ENCODE data around the gene TUSC2. TPM values are rescaled to one million over a fixed set of nuclear protein-coding genes. Genes with fewer than 3 reads are reported as not detected.
"Not testable (repeated sequence)": the region's sequence is repeated elsewhere in the genome, so short reads cannot be mapped to it uniquely, and the experiment has no call there.

Gene TUSC2
- total RNA-seq, 1 donor from 2014 or later, result 21.0 TPM

GRCh38 chr3:50321336-50322114 is 6.5 kb downstream of the TUSC2 start:
- intact Hi-C loops (cut with micrococcal nuclease), result loop anchor here (1.0 to 2.0 kb wide), 3 partner anchors 15 to 29 kb away; partner anchors contain the start of genes HYAL3, IFRD2 and NAA80

- intact Hi-C loops (cut with micrococcal nuclease), result loop anchor here (1.0 to 2.0 kb wide), 3 partner anchors 16 to 29 kb away; partner anchors contain the start of genes HYAL3, IFRD2 and NAA80
These were observed 7.1 kb downstream of the TUSC2 start for GRCh38 chr3:50320853-50321335.

- intact Hi-C loops (cut with micrococcal nuclease), result loop anchor here (2.0 kb wide), 1 partner anchor 17 kb away; no protein-coding TSS in a partner anchor
These were observed 8.0 kb downstream of the TUSC2 start for GRCh38 chr3:50319894-50320625.

DNA sequence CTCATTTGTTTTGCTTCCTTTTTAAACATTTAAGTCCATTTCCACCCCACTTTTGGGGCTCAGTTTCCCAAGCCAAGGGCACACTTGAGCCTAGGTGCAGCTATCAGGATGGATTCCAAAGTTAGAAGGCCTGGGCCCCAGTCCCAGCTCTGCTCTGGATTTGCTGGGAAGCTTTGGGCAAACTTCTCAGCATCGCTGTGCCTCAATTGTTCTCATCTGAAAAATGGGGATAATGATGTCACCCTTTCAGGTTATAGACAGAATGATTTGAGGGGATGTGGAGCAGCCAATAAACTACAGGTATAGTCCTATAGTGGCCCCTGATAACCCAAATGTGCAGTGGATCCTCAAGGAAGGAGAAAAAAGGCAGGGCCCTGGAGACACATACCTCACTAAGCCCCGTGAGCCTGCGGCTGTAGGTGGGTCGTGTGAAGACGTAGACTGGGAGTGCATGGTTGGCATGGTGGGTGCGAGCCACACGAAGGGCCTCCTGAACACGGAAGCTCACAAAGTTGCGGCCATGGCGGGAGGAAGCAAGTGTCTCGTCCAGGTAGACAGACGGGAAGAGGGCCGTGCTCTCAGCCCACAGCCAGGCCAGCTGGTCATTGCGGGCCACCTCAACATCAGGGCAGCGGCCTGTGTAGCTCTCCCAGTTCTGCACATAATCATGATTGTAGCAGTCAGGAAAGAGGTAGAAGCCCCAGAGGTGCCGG is 8.7 kb downstream of the TUSC2 start:
- intact Hi-C loops (cut with micrococcal nuclease), result no loop called here

DNA sequence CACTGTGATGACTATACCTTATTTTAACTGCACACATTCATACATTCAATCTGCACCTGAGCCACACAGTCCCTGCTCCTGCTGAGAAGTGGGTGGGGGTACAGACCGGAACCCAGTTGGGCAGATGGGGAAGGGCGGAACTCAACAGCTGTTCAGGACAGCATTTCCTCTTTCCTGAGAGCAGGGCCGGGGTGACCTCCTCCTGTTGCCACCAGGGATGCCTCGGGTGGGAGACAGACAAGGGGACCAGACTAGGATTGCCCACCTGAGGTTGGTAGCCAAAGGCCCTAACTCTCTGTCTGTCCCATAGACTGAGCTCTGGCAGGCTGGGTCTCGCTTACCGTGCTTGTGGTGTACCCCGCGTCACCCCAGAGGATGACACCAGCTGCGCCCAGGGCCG is 9.4 kb downstream of the TUSC2 start:
- intact Hi-C loops (cut with micrococcal nuclease), result no loop called here

DNA sequence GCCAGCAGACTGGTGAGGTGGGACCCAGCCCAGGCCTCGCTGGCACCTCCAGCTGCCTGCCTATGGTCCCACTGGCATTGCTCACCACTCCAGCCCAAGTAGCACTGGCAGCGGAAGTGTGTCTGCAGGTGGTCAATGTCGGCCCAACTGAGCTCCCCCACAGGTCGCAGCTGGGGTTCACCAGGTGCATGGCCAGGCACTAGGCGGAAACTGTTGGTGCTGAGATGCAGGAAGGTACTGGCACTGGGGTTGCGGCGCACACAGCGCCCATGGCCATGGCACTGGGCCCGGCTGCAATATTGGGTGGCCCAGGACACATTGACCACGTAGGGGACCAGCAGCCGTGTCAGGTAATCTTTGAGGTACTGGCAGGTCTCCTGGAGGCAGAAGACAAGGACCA is 9.9 kb downstream of the TUSC2 start:
- intact Hi-C loops (cut with micrococcal nuclease), result no loop called here

- intact Hi-C loops (cut with micrococcal nuclease), result no loop called here
These were observed 10.7 kb downstream of the TUSC2 start for GRCh38 chr3:50317300-50317699.

DNA sequence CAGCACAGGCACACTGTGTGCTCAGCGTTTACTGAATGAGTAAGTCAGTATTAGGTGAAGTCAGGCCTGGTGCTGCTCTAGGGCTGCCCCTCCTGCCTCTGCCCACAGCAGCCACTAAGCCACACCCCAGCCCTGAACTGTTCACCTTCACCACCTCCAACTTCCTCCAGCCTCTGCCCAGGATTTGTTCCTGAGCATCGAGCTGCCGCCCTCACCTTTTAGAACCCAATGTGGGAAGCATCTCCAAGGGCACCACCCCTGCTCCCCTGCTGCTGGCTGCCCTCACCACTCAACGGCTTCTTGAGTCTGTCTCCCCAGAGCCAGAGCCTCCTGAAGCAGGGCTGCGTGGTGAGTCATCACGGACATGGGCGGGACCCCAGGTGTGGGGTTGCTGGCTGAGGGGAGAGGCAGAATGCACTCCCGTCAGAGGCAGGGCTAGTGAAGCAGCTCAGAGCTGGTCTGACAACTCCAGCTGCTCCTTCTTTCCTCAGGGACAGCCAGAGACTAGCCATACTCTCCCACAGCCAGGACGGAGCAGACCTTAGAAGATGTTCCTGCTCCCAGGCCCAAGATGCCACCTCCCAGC is 11.3 kb downstream of the TUSC2 start:
- intact Hi-C loops (cut with micrococcal nuclease), result no loop called here

- intact Hi-C loops (cut with micrococcal nuclease), result no loop called here
These were observed 13.2 kb downstream of the TUSC2 start for GRCh38 chr3:50314816-50315215.

DNA sequence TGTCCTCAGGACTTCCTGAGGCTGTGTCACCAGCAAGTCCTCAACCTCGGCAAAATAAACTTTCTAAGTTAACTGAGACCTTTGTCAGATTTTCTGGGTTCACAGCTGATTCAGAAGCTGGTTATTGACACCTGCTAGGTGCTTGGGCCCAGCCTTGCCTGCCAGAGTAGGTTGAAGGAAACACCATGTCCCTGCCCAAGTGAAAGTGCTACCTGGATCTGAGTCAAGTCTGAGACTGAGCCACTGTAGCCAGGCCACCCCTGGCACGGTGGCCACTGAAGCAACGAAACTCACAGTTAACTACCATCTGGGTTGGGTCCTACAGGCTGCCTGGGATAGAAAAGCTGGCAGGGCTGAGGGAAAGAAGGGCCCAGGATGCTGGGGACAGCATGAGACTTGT is 13.7 kb downstream of the TUSC2 start:
- intact Hi-C loops (cut with micrococcal nuclease), result no loop called here

DNA sequence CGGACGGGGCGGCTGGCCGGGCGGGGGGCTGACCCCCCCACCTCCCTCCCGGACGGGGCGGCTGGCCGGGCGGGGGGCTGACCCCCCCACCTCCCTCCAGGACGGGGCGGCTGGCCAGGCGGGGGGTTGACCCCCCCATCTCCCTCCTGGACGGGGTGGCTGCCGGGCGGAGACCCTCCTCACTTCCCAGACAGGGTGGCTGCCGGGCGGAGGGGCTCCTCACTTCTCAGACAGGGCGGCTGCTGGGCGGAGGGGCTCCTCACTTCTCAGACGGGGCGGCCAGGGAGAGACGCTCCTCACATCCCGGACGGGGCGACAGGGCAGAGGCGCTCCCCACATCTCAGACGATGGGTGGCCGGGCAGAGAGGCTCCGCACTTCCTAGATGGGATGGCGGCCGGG is 16.0 kb downstream of the TUSC2 start:
- intact Hi-C loops (cut with micrococcal nuclease), result not testable (repeated sequence)

- intact Hi-C loops (cut with micrococcal nuclease), result no loop called here
These were observed 23.4 kb downstream of the TUSC2 start for GRCh38 chr3:50304601-50305000.

DNA sequence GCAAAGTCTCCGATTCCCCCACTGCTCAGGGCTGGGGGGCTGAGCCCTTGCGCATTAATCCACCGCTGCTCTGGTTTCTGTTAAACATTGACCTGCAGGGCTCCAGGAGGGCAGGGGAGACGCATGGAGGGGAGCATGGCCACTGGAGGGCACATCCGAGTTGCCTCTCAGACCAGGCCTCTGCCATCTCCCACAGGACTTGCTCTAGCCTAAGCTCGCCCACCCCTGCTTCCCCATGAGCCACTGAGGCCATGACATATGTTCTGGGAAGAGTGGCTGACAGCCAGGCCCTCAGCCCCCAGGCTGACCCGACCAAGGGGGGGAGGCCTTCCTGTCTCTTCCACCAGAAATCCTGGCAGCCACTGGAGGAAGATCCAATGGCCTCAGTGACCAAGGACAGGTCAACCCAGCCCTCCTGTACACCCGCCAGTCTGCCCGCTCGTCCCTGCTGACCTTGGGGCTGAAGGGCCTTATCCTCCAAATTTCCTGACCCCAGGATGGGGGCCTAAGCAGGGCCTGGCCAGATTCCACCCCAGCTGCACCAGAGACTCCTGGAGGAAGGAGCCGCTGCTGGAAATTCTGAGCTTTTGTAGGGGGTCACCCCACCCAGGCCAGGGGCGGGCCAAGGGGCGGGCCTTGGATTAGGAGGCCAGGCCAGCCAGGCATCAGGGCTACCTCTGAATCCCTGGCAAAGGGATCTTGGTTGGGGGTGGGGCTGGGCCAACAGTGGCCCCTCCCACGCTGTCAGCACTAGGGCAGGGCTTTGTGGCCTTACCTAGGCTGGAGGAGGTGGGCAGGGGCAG is 24.8 kb downstream of the TUSC2 start, which contains the start of gene HYAL1:
Gene HYAL1 (minus strand): TSS at position 562 of the 803 bp plus-strand sequence. CDS start 618 bp downstream, outside the sequence.
- intact Hi-C loops (cut with micrococcal nuclease), result no loop called here

DNA sequence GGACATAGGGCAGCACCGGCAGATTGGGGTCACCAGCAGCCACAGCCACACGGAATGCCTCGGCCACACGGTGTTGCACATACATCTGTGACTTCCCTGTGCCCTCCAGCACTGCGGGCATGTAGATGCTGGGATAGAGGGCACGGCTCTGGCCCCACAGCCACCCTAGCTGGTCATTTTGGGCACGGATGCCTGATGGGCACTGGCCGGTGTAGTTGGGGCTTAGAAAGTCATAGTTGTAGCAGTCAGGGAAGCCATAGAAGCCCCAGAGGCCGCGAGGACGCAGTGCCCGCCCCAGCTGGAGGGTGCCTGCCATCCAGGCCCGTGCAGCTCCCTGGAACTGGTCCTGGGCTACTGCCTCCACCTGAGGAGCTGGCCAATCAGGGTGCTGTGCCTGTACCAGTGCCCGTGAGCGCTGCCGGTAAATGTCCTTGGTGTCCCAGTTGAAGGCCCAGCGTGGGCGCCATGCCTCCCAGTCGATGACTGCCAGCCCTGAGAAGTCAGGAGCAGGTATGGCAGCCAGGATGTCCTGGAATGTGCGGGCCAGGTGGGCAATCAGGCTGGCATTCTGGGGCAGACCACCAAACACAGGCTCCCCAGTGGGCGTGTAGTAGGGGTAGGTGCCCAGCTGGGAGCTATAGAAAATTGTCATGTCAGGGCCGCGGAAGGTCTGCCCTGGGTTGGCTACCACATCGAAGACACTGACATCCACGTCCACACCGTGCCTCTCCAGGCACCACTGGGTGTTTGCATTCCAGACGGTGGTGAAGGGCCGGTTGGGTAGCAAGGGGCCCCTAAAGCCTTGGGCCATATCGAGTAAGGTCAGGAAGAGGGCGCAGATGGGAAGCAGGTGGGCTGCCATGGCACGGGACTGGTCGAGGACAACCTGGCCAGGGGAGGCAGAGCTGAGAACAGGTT is 25.7 kb downstream of the TUSC2 start:
- intact Hi-C loops (cut with micrococcal nuclease), result no loop called here

DNA sequence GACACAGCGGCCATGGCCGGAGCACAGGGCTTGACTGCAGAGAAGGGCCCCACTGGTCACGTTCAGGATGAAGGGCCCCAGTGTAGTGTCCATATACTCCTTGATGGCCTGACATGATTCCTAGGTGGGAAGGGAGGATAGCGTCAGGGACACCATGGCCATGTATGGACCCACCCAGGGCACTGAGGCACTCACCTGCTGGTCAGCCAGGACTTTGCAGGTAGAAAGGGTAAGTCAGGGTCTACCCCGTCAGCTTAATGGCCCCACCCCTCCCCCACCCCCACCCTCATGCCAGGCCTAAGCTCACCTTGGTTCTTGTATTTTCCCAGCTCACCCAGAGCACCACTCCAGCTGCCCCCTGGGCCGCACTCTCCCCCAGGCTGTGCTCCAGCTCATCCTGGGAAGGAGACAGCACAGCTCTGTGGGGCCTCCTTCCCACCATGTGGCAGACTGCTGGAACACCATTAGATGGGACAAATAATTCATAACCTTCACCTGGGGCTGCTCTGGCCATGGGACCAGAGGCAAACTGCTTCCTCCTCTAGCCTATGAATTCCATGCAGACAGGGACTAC is 27.3 kb downstream of the TUSC2 start:
- intact Hi-C loops (cut with micrococcal nuclease), result no loop called here

GRCh38 chr3:50299929-50300680 is 27.9 kb downstream of the TUSC2 start:
- intact Hi-C loops (cut with micrococcal nuclease), result loop anchor here (1.0 to 5.0 kb wide), 8 partner anchors 21 to 1743 kb away; partner anchors contain the start of genes CYB561D2, GNAI2, HEMK1 and NPRL2

- intact Hi-C loops (cut with micrococcal nuclease), result loop anchor here (1.0 to 5.0 kb wide), 8 partner anchors 22 to 1742 kb away; partner anchors contain the start of genes CYB561D2, GNAI2, HEMK1 and NPRL2
These were observed 28.4 kb downstream of the TUSC2 start for GRCh38 chr3:50299638-50299928.

Measured in T-helper 2 cell treated with Interferon-gamma antibody and Interleukin-4, amounts not matched to agents 100 ng/mL and 5 ng/mL, for 36 hours (primary cell).